GM18868 (cell line): ENCODE data around the gene FBXL19.
"Not testable (repeated sequence)": the region's sequence is repeated elsewhere in the genome, so short reads cannot be mapped to it uniquely, and the experiment has no call there.

Experiments
- ATAC-seq: cut with Tn5 transposase; IDR thresholded peaks from one replicate; pipeline ENCODE4 v1.9.1; 2021; ENCODE audit warnings: mild to moderate bottlenecking, moderate library complexity; ENCODE audit not compliant: unreplicated experiment

FBXL19 gene, protein sequence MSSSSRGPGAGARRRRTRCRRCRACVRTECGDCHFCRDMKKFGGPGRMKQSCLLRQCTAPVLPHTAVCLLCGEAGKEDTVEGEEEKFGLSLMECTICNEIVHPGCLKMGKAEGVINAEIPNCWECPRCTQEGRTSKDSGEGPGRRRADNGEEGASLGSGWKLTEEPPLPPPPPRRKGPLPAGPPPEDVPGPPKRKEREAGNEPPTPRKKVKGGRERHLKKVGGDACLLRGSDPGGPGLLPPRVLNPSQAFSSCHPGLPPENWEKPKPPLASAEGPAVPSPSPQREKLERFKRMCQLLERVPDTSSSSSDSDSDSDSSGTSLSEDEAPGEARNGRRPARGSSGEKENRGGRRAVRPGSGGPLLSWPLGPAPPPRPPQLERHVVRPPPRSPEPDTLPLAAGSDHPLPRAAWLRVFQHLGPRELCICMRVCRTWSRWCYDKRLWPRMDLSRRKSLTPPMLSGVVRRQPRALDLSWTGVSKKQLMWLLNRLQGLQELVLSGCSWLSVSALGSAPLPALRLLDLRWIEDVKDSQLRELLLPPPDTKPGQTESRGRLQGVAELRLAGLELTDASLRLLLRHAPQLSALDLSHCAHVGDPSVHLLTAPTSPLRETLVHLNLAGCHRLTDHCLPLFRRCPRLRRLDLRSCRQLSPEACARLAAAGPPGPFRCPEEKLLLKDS

GRCh38 chr16:30923554-30924075, at the start of gene FBXL19:
FBXL19 (plus strand) TSS chr16:30923572; CDS start chr16:30925755, 2,183 bp downstream.
- ATAC-seq = no peak

DNA sequence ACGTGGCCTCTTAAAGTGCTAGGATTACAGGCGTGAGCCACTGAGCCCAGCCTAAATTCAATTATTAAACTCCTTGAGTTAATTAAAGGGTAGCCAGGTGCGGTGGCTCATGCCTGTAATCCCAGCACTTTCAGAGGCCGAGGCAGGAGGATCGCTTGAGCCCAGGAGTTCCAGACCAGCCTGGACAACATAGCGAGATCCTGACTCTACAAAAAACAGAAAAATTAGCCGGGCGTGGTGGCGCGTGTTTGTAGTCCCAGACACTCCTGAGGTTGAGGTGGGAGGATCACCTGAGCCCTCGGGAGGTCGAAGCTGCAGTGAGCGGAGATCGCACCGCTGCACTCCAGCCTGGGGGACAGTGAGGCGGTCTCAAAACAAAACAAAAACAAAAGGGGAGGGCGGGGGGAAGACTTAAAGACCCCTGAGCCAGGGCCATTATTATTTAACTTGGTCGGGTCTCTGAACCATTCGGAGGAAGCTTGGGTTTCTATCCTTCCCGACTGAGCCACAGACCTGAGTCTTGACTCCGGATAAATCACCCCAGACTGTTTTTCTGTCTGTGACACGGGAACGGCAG, 49.0 kb upstream of the FBXL19 start:
- no peak for ATAC-seq

DNA sequence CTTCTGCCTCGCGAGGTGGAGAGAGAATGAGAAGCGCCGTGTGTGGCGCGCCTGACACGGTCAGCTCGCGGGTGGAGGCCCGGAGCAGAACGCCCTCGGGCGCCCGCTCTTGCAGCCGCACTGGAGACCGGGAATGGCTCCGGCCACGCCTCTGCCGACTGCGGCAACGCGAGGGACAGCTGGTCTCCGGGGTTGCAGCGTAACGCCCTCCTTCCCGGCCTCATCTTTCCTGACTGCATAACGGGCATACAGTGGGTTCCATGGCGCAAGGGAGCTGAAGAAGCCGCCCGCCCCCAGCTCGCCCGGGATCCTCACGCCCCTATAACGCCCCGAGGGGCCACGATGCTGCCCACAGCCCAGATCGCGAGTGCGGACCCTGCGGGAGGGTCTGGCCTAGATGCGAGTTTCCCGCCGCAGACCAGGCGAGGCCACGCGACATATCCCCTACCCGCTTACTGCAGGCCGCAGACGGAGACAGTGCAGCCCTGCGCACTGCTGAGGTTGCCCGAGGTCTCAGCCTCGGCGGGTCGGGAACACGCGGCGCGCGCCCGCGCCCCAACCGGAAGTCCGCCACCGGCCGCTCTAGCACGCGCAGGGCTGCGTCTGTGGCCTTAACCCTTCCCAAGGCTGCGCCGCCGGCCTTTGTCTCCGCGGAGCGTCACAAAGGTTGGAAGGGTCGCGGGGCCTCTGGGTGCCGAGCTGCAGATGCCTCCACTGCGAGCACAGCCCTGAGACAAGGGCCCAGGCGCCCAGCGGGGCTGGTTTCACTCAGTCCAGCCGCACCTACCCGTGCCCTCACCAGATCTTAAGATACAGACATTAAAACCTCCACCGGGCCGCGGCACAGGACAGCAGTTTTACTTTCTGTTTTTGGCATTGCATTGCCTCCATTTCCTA, 48.3 kb upstream of the FBXL19 start:
- peak; percentile 64 for ATAC-seq

- peak; percentile 45 for ATAC-seq
Measured at GRCh38 chr16:30875871-30876801, 47.2 kb upstream of the FBXL19 start.

DNA sequence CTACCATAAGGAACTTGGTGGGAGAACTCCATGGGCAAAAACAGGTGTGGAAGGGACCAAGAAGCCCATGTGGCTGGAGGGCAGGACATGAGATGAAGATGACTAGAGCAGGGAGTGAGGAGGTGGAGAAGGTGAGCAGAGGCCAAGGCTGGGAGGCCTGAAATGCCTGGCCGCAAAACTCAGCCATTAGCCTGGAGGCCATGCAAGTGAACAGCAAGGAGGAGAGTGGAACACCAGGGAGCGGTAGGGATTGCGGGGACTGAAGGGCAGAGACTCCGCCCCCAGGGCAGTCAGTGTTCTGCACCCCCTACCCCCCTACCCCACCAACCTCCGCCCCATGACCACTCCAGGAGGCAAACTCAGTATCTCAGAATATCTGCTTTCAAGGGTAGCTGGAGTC, 46.5 kb upstream of the FBXL19 start:
- ATAC-seq = no peak

- no peak for ATAC-seq
Measured at GRCh38 chr16:30882429-30883310, 40.7 kb upstream of the FBXL19 start.

- no peak for ATAC-seq
Measured at GRCh38 chr16:30884760-30885159, 38.6 kb upstream of the FBXL19 start.

- no peak for ATAC-seq
Measured at GRCh38 chr16:30885196-30885595, 38.2 kb upstream of the FBXL19 start.

- ATAC-seq = no peak
Measured at GRCh38 chr16:30886145-30886544, 37.2 kb upstream of the FBXL19 start.

DNA sequence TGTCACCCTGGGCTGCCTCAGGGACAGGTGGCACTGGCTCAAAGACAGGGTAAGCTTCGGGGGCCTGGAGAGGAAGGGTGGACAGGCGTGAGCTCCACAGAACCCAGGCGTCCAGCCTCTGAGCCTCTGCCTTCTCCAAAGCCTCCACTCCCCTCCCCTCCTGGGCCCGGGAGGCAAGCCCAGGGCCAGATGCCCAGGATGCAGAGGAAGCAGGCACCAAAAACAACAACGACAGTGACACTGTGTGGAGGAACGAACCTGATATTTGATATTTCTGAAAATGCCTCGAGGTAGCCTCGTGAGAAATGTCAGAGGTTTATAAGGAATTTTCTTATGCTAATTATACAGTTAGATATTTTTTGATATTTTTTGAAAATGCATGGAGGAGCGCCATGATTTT, 35.4 kb upstream of the FBXL19 start:
- no peak for ATAC-seq

GRCh38 chr16:30888856-30889499, 34.4 kb upstream of the FBXL19 start:
- ATAC-seq = no peak

DNA sequence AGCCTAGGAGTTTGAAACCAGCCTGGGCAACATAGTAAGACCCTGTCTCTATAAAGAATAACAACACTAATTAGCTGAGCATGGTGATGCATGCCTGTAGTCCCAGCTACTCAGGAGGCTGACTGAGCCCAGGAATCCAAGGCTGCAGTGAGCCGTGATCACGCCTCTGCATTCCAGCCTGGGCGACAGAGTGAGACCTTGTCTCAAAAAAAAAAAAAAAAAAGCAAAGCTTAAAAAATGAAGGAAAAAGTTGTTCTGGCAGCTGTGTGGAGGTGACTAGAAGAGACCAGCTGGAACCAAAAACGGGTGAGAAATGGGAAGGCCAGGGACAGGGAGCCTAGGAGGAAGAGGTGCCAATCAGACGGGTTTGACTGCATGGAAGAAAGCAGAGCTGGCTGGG, 33.7 kb upstream of the FBXL19 start:
- no peak for ATAC-seq

DNA sequence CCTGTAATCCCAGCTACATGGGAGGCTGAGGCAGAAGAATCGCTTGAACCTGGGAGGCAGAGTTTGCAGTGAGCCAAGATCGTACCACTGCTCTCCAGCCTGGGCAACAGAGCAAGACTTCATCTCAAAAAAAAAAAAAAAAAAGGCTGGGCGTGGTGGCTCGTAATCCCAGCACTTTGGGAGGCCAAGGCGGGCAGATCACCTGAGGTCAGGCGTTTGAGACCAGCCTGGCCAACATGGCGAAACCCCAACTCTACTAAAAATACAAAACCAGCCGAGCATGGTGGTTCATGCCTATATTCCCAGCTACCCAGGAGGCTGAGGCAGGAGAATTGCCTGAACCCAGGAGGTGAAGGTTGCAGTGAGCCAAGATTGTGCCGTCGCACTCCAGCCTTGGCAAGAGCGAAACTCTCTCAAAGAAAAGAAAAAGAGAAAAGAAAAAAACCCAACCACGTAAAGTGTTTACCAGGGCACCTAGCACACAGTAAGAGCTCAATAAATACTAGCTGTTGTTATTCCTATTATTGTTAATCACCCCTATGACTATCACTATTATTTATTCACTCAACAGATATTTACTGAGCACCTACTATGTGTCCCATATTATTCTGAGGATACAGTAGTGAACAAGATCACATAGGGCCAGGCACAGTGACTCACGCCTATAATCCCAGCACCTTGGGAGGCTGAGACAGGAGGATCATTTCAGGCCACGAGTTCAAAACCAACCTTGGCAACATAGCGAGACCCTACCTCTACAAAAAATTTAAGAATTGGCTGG, 32.1 kb upstream of the FBXL19 start:
- ATAC-seq = not testable (repeated sequence)

GRCh38 chr16:30892670-30893416, 30.5 kb upstream of the FBXL19 start:
- no peak for ATAC-seq

- peak; percentile 2 for ATAC-seq
Measured at GRCh38 chr16:30893417-30893743, 30.0 kb upstream of the FBXL19 start.

- peak; percentile 77 for ATAC-seq
Measured at GRCh38 chr16:30893744-30894539, 29.4 kb upstream of the FBXL19 start, which contains the start of gene BCL7C. BCL7C (minus strand) TSS chr16:30894077; CDS start chr16:30893944, 133 bp downstream.
